ENCODE measurements around the gene S100P. TPM values are rescaled to one million over a fixed set of nuclear protein-coding genes. Genes with fewer than 3 reads are reported as not detected.

The S100P gene
- total RNA-seq, 1 experiment from 2014 or later, result 480 TPM

DNA sequence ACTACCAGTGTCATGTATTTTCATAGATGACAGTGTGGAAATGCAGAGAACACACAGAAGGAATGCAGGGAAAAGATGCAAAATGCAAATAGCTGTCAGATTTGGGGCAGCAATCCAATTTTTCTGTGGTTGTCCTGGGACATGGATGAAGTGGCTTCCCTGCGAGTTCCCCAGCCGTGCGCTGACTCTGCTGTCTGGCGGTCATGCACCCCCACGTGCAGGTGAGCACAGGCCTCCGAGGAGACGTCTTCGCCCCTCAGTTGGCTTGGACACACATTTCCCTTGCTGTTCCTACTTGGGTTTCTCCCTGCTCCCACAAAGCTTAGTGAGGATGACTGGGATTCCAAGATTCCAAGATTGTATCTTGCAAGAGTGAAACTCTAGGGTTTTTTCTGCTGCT is 46.7 kb downstream of the S100P start:
- Histone ChIP-seq H3K36me3 (ENCODE audit: low read depth) (no peaks in the 10 kb centered on the region), H3K4me1 (replicated peaks; ENCODE audit: insufficient read depth) (no peaks in the 10 kb centered on the region), H3K27me3 (ENCODE audit: insufficient read depth, low read depth) (no peaks in the 10 kb centered on the region), H3K9me3 (ENCODE audit: insufficient read depth, low read depth) (no peaks in the 10 kb centered on the region), H3K9me2 (ENCODE audit: insufficient read depth) (no peaks in the 10 kb centered on the region), H3K4me3 (no peak overlapping the region), H2AFZ (no peak overlapping the region), H3K79me2 (ENCODE audit: low read depth) (no peaks in the 10 kb centered on the region), H4K20me1 (ENCODE audit: insufficient read depth) (no peaks in the 10 kb centered on the region), H3F3A (ENCODE audit: insufficient read depth, low read depth) (no peaks in the 10 kb centered on the region), H3K4me2 (no peak overlapping the region), H3K27ac (no peak overlapping the region)
- intact Hi-C loops (cut with micrococcal nuclease; ENCODE audit: unreplicated experiment), result no loop called here
- ChIA-PET POLR2A (ENCODE audit: unreplicated experiment) (no interaction called here), CTCF (no interaction called here)
- no peak for DNase-seq
- TF ChIP-seq EZH2 (IDR thresholded peaks at IDR 0.05; ENCODE audit: low read depth), result no peak
- TF ChIP-seq, protein P1, sequence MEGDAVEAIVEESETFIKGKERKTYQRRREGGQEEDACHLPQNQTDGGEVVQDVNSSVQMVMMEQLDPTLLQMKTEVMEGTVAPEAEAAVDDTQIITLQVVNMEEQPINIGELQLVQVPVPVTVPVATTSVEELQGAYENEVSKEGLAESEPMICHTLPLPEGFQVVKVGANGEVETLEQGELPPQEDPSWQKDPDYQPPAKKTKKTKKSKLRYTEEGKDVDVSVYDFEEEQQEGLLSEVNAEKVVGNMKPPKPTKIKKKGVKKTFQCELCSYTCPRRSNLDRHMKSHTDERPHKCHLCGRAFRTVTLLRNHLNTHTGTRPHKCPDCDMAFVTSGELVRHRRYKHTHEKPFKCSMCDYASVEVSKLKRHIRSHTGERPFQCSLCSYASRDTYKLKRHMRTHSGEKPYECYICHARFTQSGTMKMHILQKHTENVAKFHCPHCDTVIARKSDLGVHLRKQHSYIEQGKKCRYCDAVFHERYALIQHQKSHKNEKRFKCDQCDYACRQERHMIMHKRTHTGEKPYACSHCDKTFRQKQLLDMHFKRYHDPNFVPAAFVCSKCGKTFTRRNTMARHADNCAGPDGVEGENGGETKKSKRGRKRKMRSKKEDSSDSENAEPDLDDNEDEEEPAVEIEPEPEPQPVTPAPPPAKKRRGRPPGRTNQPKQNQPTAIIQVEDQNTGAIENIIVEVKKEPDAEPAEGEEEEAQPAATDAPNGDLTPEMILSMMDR (conservative IDR thresholded peaks at IDR 0.05), result no peak
- no TSS peak for BruUV-seq (replicated peaks)

DNA sequence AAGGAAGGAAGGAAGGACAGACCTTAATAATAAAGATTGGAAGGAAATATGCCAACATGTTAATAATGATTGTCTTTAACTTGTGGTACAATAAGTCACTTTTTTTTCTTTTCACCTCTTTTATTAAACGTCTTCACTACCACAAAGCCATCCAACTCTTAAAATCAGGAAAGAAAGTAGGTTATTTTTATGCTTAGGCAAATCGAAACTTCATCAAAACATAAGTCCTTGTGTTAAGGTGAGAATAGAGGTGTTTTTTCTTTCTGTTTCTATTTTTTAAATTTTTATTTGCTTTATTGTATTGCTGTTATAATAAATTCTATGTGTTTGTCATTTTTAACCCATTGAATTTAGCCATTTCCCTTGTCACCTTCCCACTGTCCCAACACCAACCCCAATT is 48.8 kb downstream of the S100P start:
- Histone ChIP-seq H3K4me2 (no peak overlapping the region), H4K20me1 (ENCODE audit: insufficient read depth) (no peaks in the 10 kb centered on the region), H3K79me2 (ENCODE audit: low read depth) (no peaks in the 10 kb centered on the region), H3F3A (ENCODE audit: insufficient read depth, low read depth) (no peaks in the 10 kb centered on the region), H3K4me1 (replicated peaks; ENCODE audit: insufficient read depth) (peaks cover 10% of the 10 kb centered on the region), H3K9me2 (ENCODE audit: insufficient read depth) (no peaks in the 10 kb centered on the region), H2AFZ (no peak overlapping the region), H3K9me3 (ENCODE audit: insufficient read depth, low read depth) (no peaks in the 10 kb centered on the region), H3K4me3 (no peak overlapping the region), H3K27me3 (ENCODE audit: insufficient read depth, low read depth) (no peaks in the 10 kb centered on the region), H3K36me3 (ENCODE audit: low read depth) (no peaks in the 10 kb centered on the region), H3K27ac (no peak overlapping the region)
- no peak for DNase-seq
- intact Hi-C loops (cut with micrococcal nuclease; ENCODE audit: unreplicated experiment), result no loop called here
- ChIA-PET CTCF (no interaction called here), POLR2A (ENCODE audit: unreplicated experiment) (no interaction called here)
- TF ChIP-seq, protein P1 (conservative IDR thresholded peaks at IDR 0.05), result no peak
- TF ChIP-seq EZH2 (IDR thresholded peaks at IDR 0.05; ENCODE audit: low read depth), result no peak
- BruUV-seq (replicated peaks), result no TSS peak

DNA sequence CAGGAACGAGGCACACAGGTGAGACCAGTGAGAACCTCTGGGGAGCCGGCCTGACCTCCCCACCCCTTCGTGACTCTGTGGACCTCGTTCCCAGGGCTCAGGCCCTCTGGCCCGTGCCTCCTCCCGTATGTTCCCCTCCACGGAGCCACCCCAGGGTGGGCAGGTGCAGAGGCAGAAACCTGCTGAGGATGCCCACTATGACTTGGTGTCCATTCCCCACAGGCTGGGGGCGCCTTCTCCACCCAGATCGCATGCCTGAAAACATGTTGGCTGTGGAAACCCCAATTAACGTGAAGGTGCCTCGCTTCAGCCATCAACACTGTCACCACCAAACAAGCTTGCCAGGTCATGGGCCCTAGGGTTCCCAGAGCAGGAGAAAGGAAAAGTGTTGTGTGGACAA is 49.3 kb downstream of the S100P start:
- Histone ChIP-seq H3K4me2 (no peak overlapping the region), H3K4me1 (replicated peaks; ENCODE audit: insufficient read depth) (peaks cover 14% of the 10 kb centered on the region), H3K9me3 (ENCODE audit: insufficient read depth, low read depth) (no peaks in the 10 kb centered on the region), H4K20me1 (ENCODE audit: insufficient read depth) (no peaks in the 10 kb centered on the region), H3K9me2 (ENCODE audit: insufficient read depth) (no peaks in the 10 kb centered on the region), H3K27ac (no peak overlapping the region), H2AFZ (no peak overlapping the region), H3F3A (ENCODE audit: insufficient read depth, low read depth) (no peaks in the 10 kb centered on the region), H3K27me3 (ENCODE audit: insufficient read depth, low read depth) (no peaks in the 10 kb centered on the region), H3K4me3 (no peak overlapping the region), H3K36me3 (ENCODE audit: low read depth) (no peaks in the 10 kb centered on the region), H3K79me2 (ENCODE audit: low read depth) (no peaks in the 10 kb centered on the region)
- BruUV-seq (replicated peaks), result no TSS peak
- TF ChIP-seq, protein P1 (conservative IDR thresholded peaks at IDR 0.05), result no peak
- TF ChIP-seq EZH2 (IDR thresholded peaks at IDR 0.05; ENCODE audit: low read depth), result no peak
- CTCF ChIA-PET, result no interaction called here
- DNase-seq, result no peak
- intact Hi-C loops (cut with micrococcal nuclease; ENCODE audit: unreplicated experiment), result no loop called here
- POLR2A ChIA-PET (ENCODE audit: unreplicated experiment), result no interaction called here

Other genes with a start within 250 kb of the S100P start
- 32.9 and 40.9 TPM in 2 replicates for gene PPP2R2C, start 221.3 kb upstream of the S100P start, total RNA-seq (2021)
- gene MAN2B2, start 118.7 kb upstream of the S100P start, total RNA-seq (2021), result 22.1 and 27.8 TPM in 2 replicates
- 278 and 291 TPM in 2 replicates for gene MRFAP1, start 53.2 kb upstream of the S100P start, total RNA-seq (2021)
- gene MRFAP1L1, start 16.0 kb downstream of the S100P start, total RNA-seq (2021), result 51.4 and 52.1 TPM in 2 replicates
- gene BLOC1S4, start 22.3 kb downstream of the S100P start, total RNA-seq (2021), result 11.7 and 13.9 TPM in 2 replicates
- 21.5 and 24.7 TPM in 2 replicates for gene KIAA0232, start 88.8 kb downstream of the S100P start, total RNA-seq (2021)
- gene TBC1D14, start 215.9 kb downstream of the S100P start, total RNA-seq (2021), result 41.6 and 46.2 TPM in 2 replicates

Data from PC-9 (cell line).